ENCODE measurements around the gene ZNF407.

ZNF407 gene

GRCh38 chr18:74880706-74881278 lies 283.1 kb downstream of the ZNF407 start:
- intact Hi-C loops (cut with DNase I), result no loop called here
- no peak for DNase-seq

GRCh38 chr18:74892066-74892627 lies 294.5 kb downstream of the ZNF407 start:
- DNase-seq, result no peak
- intact Hi-C loops (cut with DNase I), result no loop called here

DNA sequence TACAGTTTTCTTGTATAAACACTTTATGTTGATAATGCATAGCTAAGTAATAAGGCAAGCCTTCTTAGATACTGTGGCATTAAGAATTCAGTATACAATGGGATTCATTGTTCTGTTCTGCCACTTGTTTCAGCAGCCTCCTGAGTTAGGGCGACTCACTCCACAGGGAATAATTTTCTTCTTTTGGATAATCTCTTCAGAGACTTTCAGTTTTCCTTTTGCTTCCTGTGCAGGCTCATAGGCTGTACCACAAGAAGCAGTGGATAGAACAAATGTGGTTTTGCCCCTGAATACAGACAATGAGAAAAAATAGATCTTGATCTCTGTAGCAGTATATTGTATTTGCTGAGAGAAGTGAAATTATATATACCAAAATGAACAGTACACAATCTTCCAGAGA lies 298.0 kb downstream of the ZNF407 start:
- peak in 2 of 42 donors; percentile 7 to 10 for DNase-seq
- intact Hi-C loops (cut with DNase I), result no loop called here

DNA sequence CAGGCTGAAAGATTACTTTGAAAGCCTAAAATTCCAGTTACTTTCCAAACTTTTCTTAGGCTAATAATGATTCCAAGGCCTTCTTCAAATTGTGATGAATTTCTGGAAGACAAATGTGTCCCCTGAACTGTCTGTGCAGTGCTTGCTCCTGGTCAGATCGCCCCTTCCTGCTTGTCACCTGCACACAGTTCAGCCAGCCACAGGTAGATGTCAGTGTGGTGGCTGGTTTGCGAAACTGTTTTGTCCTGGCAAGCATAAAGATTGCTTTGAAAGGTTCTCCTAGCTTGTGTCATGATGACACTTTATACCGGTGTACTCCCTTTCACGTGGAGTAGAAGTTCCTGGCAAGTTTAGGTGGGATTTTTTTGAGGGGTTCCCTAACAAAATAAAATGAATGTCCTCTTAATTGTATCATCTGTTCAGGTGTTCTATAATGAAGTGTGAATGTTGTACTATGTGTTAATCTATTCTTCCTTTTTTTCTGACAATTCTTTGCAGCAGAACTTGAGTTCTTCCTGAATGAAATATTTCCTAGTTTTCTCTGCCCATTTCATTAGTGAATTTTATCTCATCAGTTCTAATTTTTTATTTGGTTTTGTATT lies 298.8 kb downstream of the ZNF407 start:
- DNase-seq, result peak in 34 of 42 donors; percentile 11 to 71 (median 40)
- intact Hi-C loops (cut with DNase I), result no loop called here

- intact Hi-C loops (cut with DNase I), result no loop called here
- peak in 2 of 42 donors; percentile 11 to 30 for DNase-seq
Observed at GRCh38 chr18:74897971-74898657, 300.4 kb downstream of the ZNF407 start.

- intact Hi-C loops (cut with DNase I), result no loop called here
- no peak for DNase-seq
Observed at GRCh38 chr18:74898965-74899364, 301.3 kb downstream of the ZNF407 start.

DNA sequence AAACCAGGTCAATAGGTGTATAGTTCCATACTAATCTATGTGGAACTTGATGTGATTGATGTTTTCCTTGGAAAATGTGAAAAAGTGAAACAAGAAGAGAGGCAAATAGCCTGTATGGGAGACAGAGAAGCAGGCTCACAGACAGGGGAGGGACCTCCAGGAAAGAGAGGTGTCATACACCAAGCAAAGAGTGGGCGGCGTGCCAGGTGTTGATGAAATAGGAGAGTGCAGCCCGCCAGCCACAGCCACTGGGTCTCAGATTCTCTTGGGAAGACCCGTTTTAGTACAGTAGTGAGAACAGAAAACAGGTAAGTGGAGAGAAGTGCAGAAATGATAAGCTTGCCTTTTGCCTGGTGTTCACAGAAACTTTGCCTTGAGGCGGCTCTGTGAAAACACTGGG lies 301.9 kb downstream of the ZNF407 start:
- intact Hi-C loops (cut with DNase I), result no loop called here
- DNase-seq, result peak in 1 of 42 donors; percentile 16

GRCh38 chr18:74901362-74902146 lies 303.9 kb downstream of the ZNF407 start:
- no peak for DNase-seq
- intact Hi-C loops (cut with DNase I), result no loop called here

- DNase-seq, result no peak
- intact Hi-C loops (cut with DNase I), result no loop called here
Observed at GRCh38 chr18:74902147-74902455, 304.4 kb downstream of the ZNF407 start.

GRCh38 chr18:74905247-74905646 lies 307.6 kb downstream of the ZNF407 start:
- intact Hi-C loops (cut with DNase I), result no loop called here
- DNase-seq, result peak in 1 of 42 donors; percentile 3

- no peak for DNase-seq
- intact Hi-C loops (cut with DNase I), result no loop called here
Observed at GRCh38 chr18:74906184-74906583, 308.5 kb downstream of the ZNF407 start.

- peak in 2 of 42 donors; percentile 19 to 20 for DNase-seq
- intact Hi-C loops (cut with DNase I), result no loop called here
Observed at GRCh38 chr18:74914052-74914591, 316.5 kb downstream of the ZNF407 start.

DNA sequence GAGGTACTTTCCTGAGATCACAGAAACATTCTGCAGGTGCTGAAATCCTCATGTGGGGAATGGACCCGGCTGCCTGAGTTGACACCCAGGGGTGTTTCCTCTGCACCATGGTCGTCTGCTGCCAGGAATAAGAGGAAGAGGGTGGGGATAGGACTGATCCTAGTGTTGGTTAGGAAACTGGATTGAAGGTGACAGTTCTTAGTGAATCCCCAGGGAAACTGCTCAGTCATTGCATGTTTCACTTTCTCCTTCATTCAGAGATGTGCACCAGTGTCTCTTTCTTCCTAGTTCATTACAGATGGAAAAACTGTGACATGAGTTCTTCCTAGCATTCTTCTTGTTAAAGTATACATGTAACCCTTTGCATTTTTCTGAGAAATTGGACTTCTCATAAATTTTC lies 317.0 kb downstream of the ZNF407 start:
- no peak for DNase-seq
- intact Hi-C loops (cut with DNase I), result no loop called here

DNA sequence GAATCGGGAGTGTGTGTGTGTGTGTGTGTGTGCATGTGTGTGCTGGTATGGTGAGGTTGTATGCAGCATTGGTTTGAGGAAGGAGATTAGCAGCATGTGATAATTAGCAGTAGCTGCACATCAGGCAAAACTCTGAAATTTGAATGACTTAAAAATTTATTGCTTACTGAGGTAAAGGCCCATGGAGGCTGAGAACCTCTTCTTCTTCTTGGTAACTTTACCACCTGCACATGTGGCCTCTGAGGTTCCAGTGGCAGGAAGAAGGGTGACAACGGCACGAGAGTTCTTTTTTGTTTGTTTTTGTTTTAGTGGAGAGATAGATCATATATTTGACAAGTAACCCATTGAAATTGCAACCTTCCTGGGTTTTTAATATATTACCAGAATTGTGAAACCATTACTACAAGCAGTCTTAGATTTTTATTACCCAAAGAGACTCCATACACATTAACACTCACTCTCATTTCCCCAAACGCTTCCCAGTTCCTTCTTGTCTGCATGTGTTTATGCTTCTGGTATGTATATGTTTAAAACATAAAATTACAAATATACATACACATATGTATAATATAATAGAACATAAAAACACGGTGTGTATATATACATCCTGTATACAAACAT lies 319.2 kb downstream of the ZNF407 start:
- DNase-seq, result no peak
- intact Hi-C loops (cut with DNase I), result no loop called here

GRCh38 chr18:74918276-74918790 lies 320.7 kb downstream of the ZNF407 start:
- intact Hi-C loops (cut with DNase I), result no loop called here

GRCh38 chr18:74921057-74921820 lies 323.6 kb downstream of the ZNF407 start:
- DNase-seq, result no peak
- intact Hi-C loops (cut with DNase I), result no loop called here

More at GRCh38 chr18:74918276-74918790, 320.7 kb downstream of the ZNF407 start:
- no peak for DNase-seq

DNA sequence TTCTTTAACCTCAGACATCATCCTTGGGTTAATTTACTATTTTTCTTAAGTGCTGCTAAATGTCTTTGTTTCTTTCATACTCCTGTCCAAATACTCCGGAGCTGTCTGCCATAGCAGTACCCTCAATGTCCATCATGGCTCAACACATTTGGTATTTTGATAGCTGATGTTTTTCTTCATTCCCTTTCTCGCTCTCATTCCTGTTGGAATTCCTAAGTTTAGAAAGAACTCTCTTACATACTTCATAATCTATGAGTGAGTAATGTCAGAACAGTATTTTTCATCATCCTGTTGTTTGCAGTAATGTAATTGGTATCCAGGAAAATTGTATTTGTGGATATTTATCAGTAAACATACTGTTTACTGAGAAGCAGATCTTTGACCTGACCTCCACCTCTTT lies 328.4 kb downstream of the ZNF407 start:
- no peak for DNase-seq
- intact Hi-C loops (cut with DNase I), result no loop called here

All from head of caudate nucleus (tissue), 42 donors.